IPS-15b (cell line): Measurements from ENCODE around the gene RAD51B.
"Not testable (repeated sequence)": the region's sequence is repeated elsewhere in the genome, so short reads cannot be mapped to it uniquely, and the experiment has no call there.

ENCODE experiments used
- H3K27me3 ChIP-seq: one replicate; pipeline ENCODE4 v1.6.1; 2013; ENCODE audit warnings: low read length; ENCODE audit not compliant: control insufficient read depth, insufficient read depth
- H3K36me3 ChIP-seq: one replicate; pipeline ENCODE4 v1.6.1; 2013; ENCODE audit warnings: low read length; ENCODE audit not compliant: control insufficient read depth, insufficient read depth
- H3K4me1 ChIP-seq: one replicate; pipeline ENCODE4 v1.6.1; 2013; ENCODE audit warnings: mild to moderate bottlenecking, low read length; ENCODE audit not compliant: control insufficient read depth, insufficient read depth
- H3K4me3 ChIP-seq: one replicate; pipeline ENCODE4 v1.5.1; 2013; ENCODE audit warnings: low read depth, low read length
- H3K9ac ChIP-seq: one replicate; pipeline ENCODE4 v1.6.1; 2013; ENCODE audit warnings: low read depth, mild to moderate bottlenecking, low read length
- H3K9me3 ChIP-seq: one replicate; pipeline ENCODE4 v1.6.1; 2013; ENCODE audit warnings: mild to moderate bottlenecking, low read length; ENCODE audit not compliant: control insufficient read depth, insufficient read depth

The RAD51B gene

DNA sequence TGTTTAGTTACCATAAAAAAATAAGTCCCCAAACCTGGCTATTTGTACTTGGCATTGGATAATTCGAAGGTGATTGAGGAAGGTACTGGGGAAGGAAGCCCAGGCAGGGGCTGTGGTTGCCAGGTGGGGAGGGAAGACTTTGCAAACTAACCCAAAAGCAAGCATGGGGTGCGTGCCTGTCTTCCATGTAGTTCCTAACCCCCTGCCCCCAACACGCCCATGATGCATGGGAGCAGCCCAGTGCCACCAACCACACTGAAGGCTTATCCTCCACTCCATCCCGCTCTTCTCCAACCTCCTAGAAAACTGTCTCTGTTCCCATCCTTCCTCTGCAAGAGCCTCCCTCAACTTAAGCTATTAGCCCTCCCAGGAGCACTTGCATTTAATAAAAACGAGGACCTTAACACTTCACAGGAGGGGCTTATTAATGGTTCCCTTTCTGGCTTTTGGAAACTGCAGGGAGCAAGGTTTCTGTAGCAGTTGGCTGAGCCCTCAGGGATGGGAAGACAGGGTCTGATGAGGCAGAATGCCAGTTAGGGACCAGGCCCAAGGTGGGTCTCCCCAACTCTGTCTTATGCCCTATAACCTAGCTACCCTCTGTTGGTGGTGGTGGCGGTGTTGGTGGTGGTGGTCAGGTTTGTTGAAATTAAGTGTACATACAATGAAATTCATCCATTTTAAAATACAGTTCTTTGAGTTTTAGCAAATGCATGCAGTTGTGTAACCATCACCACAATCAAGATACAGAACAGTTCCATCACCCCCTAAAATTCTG lies 877.3 kb downstream of the RAD51B start:
- H3K27me3 ChIP-seq = no peaks in the 10 kb centered on the region

DNA sequence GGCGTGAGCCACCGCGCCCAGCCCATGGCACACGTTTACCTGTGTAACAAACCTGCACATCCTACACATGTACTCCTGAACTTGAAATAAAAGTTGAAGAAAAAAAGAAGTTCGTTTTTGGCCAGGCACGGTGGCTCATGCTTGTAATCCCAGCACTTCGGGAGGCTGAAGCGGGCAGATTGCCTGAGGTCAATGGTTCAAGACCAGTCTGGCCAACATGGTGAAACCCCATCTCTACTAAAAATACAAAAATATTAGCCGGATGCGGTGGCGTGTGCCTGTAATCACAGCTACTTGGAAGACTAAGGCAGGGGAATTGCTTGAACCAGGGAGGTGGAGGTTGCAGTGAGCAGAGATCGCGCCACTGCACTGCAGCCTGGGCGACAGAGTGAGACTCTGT lies 879.2 kb downstream of the RAD51B start:
- not testable (repeated sequence) for H3K9ac ChIP-seq, H3K4me3 ChIP-seq, H3K27me3 ChIP-seq, H3K4me1 ChIP-seq, H3K36me3 ChIP-seq, H3K9me3 ChIP-seq

More for the DNA sequence above, 877.3 kb downstream of the RAD51B start:
- H3K9me3 ChIP-seq = no peaks in the 10 kb centered on the region
- no peaks in the 10 kb centered on the region for H3K36me3 ChIP-seq
- H3K4me3 ChIP-seq = no peak overlapping the region
- H3K9ac ChIP-seq = no peak overlapping the region
- no peaks in the 10 kb centered on the region for H3K4me1 ChIP-seq

DNA sequence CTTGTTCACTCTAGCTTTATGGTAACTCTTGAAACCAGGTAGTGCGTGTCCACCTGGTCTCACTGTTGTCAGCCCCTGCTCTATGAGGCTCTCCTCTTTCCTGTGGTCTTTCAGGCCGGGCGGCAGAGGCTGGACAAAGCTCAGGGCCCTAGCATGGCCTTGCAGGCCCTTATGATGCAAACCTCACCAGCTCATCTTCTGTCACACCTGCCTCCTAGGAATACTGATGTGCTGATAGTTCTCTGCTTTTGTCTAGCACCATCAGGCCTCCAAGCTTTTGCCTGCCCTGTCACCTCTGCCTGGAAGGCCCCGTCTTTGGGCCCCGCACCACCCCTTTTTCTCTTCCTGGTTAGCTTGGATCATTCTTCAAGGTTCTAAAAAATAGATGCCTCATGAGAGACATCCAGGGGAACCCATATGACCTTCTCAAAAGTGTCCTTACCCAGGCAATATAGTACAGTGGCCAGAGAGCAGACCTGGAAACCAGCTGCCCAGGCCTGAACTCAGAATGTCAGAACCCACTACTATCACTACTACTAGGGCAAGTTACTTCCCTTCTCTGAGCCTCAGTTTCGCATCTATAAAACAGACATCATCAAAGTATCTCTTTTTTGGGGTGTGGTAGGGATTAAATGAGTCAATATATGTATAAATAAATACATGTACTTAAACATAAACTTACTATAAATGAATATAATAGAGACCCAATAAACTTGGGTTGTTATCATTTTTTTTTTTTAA lies 881.6 kb downstream of the RAD51B start:
- Histone ChIP-seq H3K4me3 (no peak overlapping the region), H3K36me3 (no peaks in the 10 kb centered on the region), H3K4me1 (no peaks in the 10 kb centered on the region), H3K9ac (no peak overlapping the region), H3K27me3 (no peaks in the 10 kb centered on the region), H3K9me3 (no peaks in the 10 kb centered on the region)

DNA sequence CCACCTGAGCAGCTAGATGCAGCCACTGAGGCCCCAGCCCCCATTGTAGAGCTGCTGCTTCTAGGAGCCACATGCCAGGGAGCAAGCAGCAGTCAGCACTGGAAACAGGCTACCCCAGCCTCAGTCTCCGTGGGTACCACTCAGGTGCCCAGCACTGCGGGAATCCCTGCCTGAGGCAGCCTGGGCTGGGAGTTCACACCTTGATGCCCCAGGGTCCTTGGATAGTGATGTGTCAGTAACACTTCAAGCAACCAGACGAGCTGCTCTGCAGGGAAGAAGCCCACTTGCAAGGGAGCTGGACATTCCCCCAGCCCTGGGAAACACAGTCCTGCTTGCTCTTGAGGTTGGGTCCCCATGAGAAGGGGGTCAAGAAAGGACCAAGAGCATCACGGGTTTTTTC lies 882.6 kb downstream of the RAD51B start:
- H3K4me1 ChIP-seq = no peaks in the 10 kb centered on the region
- H3K9ac ChIP-seq = no peak overlapping the region
- no peaks in the 10 kb centered on the region for H3K9me3 ChIP-seq
- H3K36me3 ChIP-seq = no peaks in the 10 kb centered on the region
- H3K4me3 ChIP-seq = no peak overlapping the region
- H3K27me3 ChIP-seq = no peaks in the 10 kb centered on the region

DNA sequence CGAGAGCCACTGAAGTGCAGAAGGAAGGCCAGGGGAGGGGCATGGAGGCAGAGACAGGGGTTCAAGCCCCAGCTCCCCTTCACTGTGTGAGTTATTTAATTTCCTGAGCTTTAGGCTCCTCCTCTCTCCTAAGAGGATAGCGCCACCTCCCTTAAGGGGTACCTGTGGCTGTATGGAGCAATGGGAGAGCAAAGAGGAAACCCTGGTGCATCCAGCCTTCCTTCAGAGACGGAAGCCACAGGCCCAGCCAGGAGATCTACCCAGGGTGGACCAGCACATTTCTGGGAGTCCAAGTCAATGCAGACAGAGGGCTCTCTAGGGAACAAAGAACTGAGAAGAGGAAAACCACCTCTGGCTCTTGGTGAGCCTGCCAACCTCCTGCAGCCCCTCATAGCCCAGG lies 883.0 kb downstream of the RAD51B start:
- Histone ChIP-seq H3K9me3 (no peaks in the 10 kb centered on the region), H3K9ac (no peak overlapping the region), H3K4me1 (no peaks in the 10 kb centered on the region), H3K4me3 (no peak overlapping the region), H3K27me3 (no peaks in the 10 kb centered on the region), H3K36me3 (no peaks in the 10 kb centered on the region)

DNA sequence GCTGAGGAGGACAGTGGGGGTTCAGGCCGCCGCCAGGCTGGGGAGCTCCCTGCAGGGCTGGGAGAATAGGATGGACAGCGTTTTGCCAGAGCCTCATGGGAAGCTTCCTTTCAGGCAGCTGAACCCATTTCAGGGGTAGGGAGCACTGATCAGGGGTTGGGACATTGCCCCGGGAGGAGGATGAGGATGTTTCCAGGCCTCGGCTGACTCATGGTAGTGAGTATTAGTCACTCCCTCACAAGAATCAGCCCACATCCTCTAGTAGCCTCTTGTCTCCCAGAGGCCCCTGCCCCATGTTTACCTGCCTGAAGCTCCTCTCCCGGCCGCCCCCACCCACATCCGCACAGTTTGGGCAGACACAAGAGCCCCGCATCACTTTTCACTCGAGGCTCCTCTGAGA lies 883.5 kb downstream of the RAD51B start:
- Histone ChIP-seq H3K36me3 (no peaks in the 10 kb centered on the region), H3K4me1 (no peaks in the 10 kb centered on the region), H3K9me3 (no peaks in the 10 kb centered on the region), H3K27me3 (no peaks in the 10 kb centered on the region), H3K4me3 (no peak overlapping the region), H3K9ac (no peak overlapping the region)

DNA sequence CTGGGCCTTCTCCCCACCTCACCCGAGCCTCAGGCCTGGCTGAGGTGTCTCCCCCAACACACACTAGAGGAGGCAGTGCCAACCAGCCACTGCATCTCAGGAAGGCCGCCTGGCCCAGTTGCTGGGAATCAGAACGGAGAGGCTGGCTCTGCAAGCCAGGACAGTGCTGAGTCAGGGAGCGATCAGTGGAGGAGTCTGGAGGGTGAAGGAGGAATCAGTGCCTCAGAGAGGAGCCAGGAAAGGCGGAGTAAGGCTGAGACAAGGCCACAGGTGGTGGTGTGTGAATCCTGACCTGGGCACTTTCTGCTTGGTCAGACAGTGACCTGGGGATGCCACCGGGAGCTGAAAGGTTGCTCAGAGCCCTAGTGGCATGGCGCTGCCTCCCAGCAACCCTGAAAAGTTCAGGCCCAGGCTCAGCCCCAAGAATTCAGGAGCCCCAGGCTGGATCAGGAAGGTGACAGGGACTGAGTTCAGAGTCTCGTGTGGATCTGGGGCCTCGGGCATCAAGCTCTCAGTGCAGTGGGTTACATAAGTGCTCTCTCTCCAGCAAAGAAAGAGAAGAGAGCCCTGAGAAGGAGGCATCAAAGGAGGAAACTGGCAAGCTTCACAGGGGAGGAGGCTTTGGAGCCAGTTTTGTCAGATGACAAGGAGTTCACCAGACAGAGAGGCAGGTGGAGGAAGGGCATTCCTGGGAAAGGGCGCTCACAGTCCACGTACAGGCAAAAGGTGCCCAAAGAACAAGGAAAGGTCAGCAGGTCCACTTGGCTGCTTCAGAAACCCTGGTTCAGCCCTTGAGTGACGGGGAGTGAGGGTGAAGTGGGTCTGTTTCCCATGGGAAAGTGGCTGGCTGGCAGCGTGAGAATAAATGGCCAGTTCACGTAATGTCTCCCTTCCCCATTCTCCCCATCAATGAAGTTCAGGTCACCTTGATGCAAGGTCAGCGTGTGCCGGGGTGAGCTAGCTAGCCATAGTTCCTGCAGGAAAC lies 885.4 kb downstream of the RAD51B start:
- Histone ChIP-seq H3K27me3 (no peaks in the 10 kb centered on the region), H3K36me3 (no peaks in the 10 kb centered on the region), H3K4me1 (no peaks in the 10 kb centered on the region), H3K9me3 (no peaks in the 10 kb centered on the region), H3K4me3 (no peak overlapping the region), H3K9ac (no peak overlapping the region)

DNA sequence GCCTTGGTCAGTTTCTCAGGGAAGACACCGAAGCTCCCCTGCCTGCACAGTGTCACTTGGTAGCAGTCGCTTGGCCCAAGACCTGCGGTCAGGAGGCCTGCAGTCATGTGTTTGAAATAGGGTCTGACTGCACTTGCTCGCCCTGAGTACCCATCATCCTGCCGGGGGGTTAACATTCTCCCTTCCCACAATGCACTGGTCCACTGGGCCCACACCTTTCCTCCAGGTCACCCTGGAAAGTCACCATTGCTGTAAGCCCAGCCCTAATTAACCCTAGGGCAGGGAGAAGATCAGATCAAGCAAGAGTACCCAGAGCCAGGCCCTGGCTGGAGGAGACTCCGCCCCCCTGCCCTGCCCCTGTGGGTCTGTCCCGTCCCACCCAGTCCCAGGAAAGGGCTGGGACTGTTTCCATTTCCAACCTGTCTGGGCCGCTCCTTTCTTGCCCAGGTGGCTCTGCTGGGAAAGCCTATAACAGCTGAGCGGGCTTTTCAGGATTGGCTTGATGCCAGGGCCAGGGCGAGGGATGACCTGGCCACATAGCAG lies 886.2 kb downstream of the RAD51B start:
- H3K9me3 ChIP-seq = no peaks in the 10 kb centered on the region
- no peaks in the 10 kb centered on the region for H3K27me3 ChIP-seq
- H3K4me3 ChIP-seq = no peak overlapping the region
- no peaks in the 10 kb centered on the region for H3K4me1 ChIP-seq
- no peaks in the 10 kb centered on the region for H3K36me3 ChIP-seq
- no peak overlapping the region for H3K9ac ChIP-seq

DNA sequence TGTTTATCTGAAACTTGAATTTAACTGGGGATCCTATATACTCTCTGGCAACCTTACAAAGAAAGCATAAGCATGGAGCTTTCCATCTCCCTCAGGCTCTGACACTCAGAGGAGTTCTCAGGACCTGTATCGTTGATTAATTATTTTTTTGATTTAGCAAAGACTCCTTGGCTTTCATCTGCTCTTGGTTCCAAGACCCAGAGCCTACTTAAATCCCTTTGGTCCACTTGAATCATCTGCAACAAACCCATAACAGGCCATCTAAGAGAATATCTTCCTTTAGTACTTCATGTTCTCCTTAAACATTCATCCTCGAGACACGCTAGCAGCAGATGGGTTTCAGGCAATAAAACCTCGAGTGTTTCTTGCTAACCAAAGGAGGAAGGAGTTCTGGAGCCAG lies 887.9 kb downstream of the RAD51B start:
- Histone ChIP-seq H3K27me3 (no peaks in the 10 kb centered on the region), H3K36me3 (no peaks in the 10 kb centered on the region), H3K4me1 (no peaks in the 10 kb centered on the region), H3K4me3 (no peak overlapping the region), H3K9ac (no peak overlapping the region), H3K9me3 (no peaks in the 10 kb centered on the region)

DNA sequence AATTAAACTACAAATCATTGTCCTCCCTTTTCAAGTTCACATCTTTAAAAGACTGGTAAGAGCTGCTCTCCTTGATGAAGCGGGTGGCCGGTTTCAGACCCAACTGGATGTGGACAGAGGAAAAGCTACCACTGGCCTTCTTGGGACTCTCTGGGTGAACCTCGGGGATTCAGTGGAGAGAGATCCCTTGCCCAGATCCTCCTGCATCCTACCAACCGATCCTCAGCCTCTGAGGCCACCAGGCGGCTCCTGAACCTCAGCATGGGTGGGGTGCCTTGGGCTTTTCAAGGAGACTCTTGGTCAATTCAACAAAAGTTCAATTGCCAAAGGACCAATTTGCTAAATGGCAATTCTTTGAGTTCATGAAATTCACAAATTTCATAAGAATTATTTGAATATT lies 888.8 kb downstream of the RAD51B start:
- Histone ChIP-seq H3K27me3 (no peaks in the 10 kb centered on the region), H3K4me1 (no peaks in the 10 kb centered on the region), H3K9ac (no peak overlapping the region), H3K4me3 (no peak overlapping the region), H3K9me3 (no peaks in the 10 kb centered on the region), H3K36me3 (no peaks in the 10 kb centered on the region)

DNA sequence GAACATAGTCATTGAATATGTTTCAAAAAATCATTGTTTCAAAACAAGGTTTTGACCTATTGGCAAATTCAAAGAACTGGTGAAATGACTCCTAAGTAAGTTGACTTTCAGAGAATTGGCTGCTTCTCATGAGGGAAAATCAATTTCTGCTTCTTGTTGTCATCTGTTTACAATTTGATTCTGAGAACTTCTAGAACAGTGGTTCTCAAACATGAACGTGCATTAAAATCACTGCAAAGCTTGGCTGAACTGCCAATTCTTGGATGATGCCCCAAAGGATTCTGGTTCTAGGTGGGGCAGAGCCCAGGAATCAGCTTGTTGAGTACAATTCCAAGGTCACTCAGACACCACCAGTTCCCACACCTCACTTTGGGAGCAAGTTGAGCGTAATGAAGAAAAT lies 889.4 kb downstream of the RAD51B start:
- Histone ChIP-seq H3K4me1 (no peaks in the 10 kb centered on the region), H3K27me3 (no peaks in the 10 kb centered on the region), H3K36me3 (no peaks in the 10 kb centered on the region), H3K9me3 (no peaks in the 10 kb centered on the region), H3K4me3 (no peak overlapping the region), H3K9ac (no peak overlapping the region)
